RWPE1 (cell line): Measurements from ENCODE around the gene GRIN2C.
"Not testable (repeated sequence)": the region's sequence is repeated elsewhere in the genome, so short reads cannot be mapped to it uniquely, and the experiment has no call there.

ENCODE experiments used
- CTCF ChIA-PET: fragments of 350-600 bp; sonication (Branson Sonifier 250); formaldehyde crosslinking; extraction: SDS; loops from one replicate; lab custom pipeline; 2021; lab: Yijun Ruan, JAX
- POLR2A ChIA-PET: fragments of 400-600 bp; formaldehyde crosslinking; extraction: SDS; loops from one replicate; lab custom pipeline; 2020; ENCODE audit warnings: antibody characterized with exemption; ENCODE audit not compliant: low non-redundant PET; lab: Yijun Ruan, JAX
- DNase-seq: peaks from one replicate; pipeline ENCODE4 v3.0.0; 2012; ENCODE audit warnings: low spot score
- H3K27ac ChIP-seq: fragments of 450-650 bp; 2 replicates; pipeline ENCODE4 v1.5.1; 2017
- TF ChIP-seq, protein P1 (sequence below): fragments of 450-650 bp; conservative IDR thresholded peaks from 2 replicates; pipeline ENCODE4 v1.5.1; 2017; ENCODE audit warnings: low read depth, mild to moderate bottlenecking

The GRIN2C gene

DNA sequence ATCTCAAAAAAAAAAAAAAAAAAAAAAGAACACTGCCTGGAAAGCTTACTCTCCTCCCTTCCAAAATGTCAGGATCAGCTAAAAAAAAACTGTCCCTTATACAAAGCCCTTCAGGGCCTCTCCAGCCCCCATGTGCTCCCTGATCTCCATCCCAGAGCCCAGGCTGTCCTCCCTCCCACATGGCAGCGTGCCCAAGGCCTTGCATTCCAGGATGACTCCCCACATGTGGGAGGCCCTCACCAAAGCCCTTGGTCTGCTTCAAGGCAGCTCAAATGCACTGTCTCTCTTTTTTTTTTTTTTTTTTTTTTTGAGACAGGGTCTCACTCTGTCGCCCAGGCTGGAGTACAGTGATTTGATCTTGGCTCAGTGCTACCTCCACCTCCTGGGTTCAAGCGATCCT is 10.8 kb upstream of the GRIN2C start:
- no peak for DNase-seq
- H3K27ac ChIP-seq = no peak overlapping the region
- CTCF ChIA-PET = interaction anchor here (0.6 kb wide), 2 partner anchors 8 to 135 kb away, joined by 3 read pairs; no protein-coding TSS in a partner anchor
- TF ChIP-seq, protein P1, sequence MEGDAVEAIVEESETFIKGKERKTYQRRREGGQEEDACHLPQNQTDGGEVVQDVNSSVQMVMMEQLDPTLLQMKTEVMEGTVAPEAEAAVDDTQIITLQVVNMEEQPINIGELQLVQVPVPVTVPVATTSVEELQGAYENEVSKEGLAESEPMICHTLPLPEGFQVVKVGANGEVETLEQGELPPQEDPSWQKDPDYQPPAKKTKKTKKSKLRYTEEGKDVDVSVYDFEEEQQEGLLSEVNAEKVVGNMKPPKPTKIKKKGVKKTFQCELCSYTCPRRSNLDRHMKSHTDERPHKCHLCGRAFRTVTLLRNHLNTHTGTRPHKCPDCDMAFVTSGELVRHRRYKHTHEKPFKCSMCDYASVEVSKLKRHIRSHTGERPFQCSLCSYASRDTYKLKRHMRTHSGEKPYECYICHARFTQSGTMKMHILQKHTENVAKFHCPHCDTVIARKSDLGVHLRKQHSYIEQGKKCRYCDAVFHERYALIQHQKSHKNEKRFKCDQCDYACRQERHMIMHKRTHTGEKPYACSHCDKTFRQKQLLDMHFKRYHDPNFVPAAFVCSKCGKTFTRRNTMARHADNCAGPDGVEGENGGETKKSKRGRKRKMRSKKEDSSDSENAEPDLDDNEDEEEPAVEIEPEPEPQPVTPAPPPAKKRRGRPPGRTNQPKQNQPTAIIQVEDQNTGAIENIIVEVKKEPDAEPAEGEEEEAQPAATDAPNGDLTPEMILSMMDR = no peak
- POLR2A ChIA-PET = interaction anchor here (0.5 kb wide), 1 partner anchor 13 kb away, joined by 3 read pairs; no protein-coding TSS in a partner anchor

GRCh38 chr17:74870028-74870427 is 10.3 kb upstream of the GRIN2C start:
- DNase-seq, H3K27ac ChIP-seq, POLR2A ChIA-PET: not testable (repeated sequence)
- CTCF ChIA-PET = interaction anchor here (0.6 kb wide), 1 partner anchor 79 kb away, joined by 3 read pairs; no protein-coding TSS in a partner anchor

- POLR2A ChIA-PET = no interaction called here
- CTCF ChIA-PET = interaction anchor here (0.6 kb wide), 1 partner anchor 138 kb away, joined by 3 read pairs; no protein-coding TSS in a partner anchor
- TF ChIP-seq, protein P1 = no peak
These were observed 9.2 kb upstream of the GRIN2C start for GRCh38 chr17:74868908-74869255.

DNA sequence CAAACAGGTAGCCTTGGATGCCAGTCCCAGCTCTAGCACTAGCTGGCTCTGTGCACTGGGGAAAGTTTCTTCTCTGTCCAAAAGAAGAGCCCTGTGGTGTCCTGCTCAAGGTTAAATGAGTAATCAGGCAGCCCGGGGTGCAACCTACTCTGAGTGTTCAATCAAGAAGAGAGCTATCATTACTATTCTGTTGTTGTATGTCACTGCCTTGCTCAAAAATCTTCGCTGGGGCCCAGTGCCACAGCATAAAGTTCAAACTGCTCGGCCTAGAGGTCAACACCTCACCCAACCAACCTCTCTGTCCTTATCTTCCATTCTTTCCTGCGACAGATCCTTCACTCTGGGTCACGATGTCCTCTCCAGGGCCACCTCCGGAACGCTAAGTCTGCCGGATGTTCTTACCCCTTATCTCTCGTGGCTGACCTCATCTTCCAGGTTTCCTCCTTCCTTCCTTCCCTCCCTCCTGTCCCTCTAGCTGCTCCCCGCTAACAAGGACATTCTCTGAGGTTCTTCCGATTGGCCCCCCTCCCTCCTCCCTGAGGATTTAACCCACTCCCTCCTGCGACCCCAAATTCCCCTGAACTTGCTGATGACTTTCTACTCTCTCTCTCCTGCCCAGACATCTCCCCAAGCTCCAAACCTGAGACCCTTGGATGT is 8.7 kb upstream of the GRIN2C start:
- no peak overlapping the region; the same call in 1 of the 2 replicates for H3K27ac ChIP-seq
- CTCF ChIA-PET = interaction anchor here (0.6 kb wide), 1 partner anchor 139 kb away, joined by 3 read pairs; no protein-coding TSS in a partner anchor
- TF ChIP-seq, protein P1 = no peak
- no peak for DNase-seq
- POLR2A ChIA-PET = interaction anchor here (0.5 kb wide), 1 partner anchor 92 kb away, joined by 4 read pairs; the partner anchor contains the start of gene NAT9

More at GRCh38 chr17:74868908-74869255, 9.2 kb upstream of the GRIN2C start:
- DNase-seq = no peak
- no peak overlapping the region for H3K27ac ChIP-seq

GRCh38 chr17:74866198-74866835 is 6.6 kb upstream of the GRIN2C start:
- CTCF ChIA-PET = interaction anchor here (0.6 to 1.5 kb wide), 4 partner anchors 67 to 121 kb away, joined by 3 to 9 read pairs (median 4); no protein-coding TSS in a partner anchor
- H3K27ac ChIP-seq = peak overlapping the region; percentile 7; the same call in 1 of the 2 replicates
- TF ChIP-seq, protein P1 = no peak
- no peak for DNase-seq
- POLR2A ChIA-PET = no interaction called here

GRCh38 chr17:74865504-74866197 is 6.0 kb upstream of the GRIN2C start:
- CTCF ChIA-PET = interaction anchor here (0.6 to 4.0 kb wide), 9 partner anchors 10 to 92 kb away, joined by 3 to 30 read pairs (median 4); no protein-coding TSS in a partner anchor
- POLR2A ChIA-PET = interaction anchor here (0.7 kb wide), 1 partner anchor 75 kb away, joined by 3 read pairs; no protein-coding TSS in a partner anchor
- TF ChIP-seq, protein P1 = no peak
- peak overlapping the region; percentile 7; the same call in 1 of the 2 replicates for H3K27ac ChIP-seq
- no peak for DNase-seq
